Heart right ventricle (tissue), 16 donors: ENCODE data around the gene BAHD1. TPM values are rescaled to one million over a fixed set of nuclear protein-coding genes. Genes with fewer than 3 reads are reported as not detected.

Experiments
- ATAC-seq, 8 donors: fragments of 200-7000 bp; cut with Tn5 transposase; one replicate each; pipeline ENCODE4 v1.9.1; 2020; ENCODE audit warnings: mild to moderate bottlenecking in 8 of 8, moderate library complexity in 8 of 8, moderate number of reproducible peaks in 1 of 8
- DNase-seq, 2 donors: peaks; one replicate each; pipeline ENCODE4 v3.0.0-alpha.2; 2020
- H3K27ac ChIP-seq, 10 donors: fragments of 200-600 bp; sonication (generic) in 2 of 10; one replicate each; pipeline versions ENCODE4 v1.5.0 to v1.8.0; 2020 to 2022; ENCODE audit warnings: mild to moderate bottlenecking in 3 of 10
- H3K27me3 ChIP-seq, 7 donors: fragments of 200-600 bp; one replicate each; pipeline ENCODE4 v1.8.0; 2021 to 2022; ENCODE audit warnings: mild to moderate bottlenecking in 2 of 7
- H3K36me3 ChIP-seq, 9 donors: fragments of 200-600 bp; sonication (generic) in 1 of 9; one replicate each; pipeline versions ENCODE4 v1.5.0 to v1.8.0; 2020 to 2022; ENCODE audit warnings: mild to moderate bottlenecking in 2 of 9
- H3K4me1 ChIP-seq, 9 donors: fragments of 200-600 bp; sonication (generic) in 1 of 9; one replicate each; pipeline versions ENCODE4 v1.5.0 to v1.8.0; 2020 to 2022; ENCODE audit warnings: mild to moderate bottlenecking in 4 of 9
- H3K4me3 ChIP-seq, 10 donors: fragments of 200-600 bp; sonication (generic) in 2 of 10; one replicate each; pipeline versions ENCODE4 v1.5.0 to v1.8.0; 2020 to 2022; ENCODE audit warnings: mild to moderate bottlenecking in 7 of 10, moderate library complexity in 2 of 10
- H3K9me3 ChIP-seq, 11 donors: fragments of 200-600 bp in 10 of 11; sonication (generic) in 2 of 11; one replicate each; pipeline versions ENCODE4 v1.5.0 to v1.8.0; 2013 to 2022; ENCODE audit warnings: mild to moderate bottlenecking in 2 of 11, control low read depth in 1 of 11, moderate library complexity in 1 of 11
- WGBS, 2 donors: extraction: QIAGEN DNeasy Blood & Tissue Kit; methylation state at CpG; one replicate each; pipeline ENCODE4 v1.1.7; 2013; ENCODE audit warnings: inconsistent platforms in 1 of 2; 5-methylcytosine and 5-hydroxymethylcytosine counted together
- intact Hi-C, 10 donors: fragments of 100-400 bp; cut with DNase I; formaldehyde crosslinking; loops; one replicate each; pipeline versions ENCODE4 v1.11.1 to v1.14.2; 2022
- long read RNA-seq, 3 donors: library from polyadenylated mRNA; unstranded; transcript quantifications; one replicate each; pipeline ENCODE4 v2.0.0, GENCODE V29; 2020 to 2021
- polyA plus RNA-seq, 2 donors: library from polyadenylated mRNA; stranded (reverse); fragments of 200-250 nt; gene quantifications; one replicate each; pipeline ENCODE4 v1.2.3, GENCODE V29; 2013
- total RNA-seq, 10 donors: library from RNA; stranded (reverse); fragmentation: NEBNext Ultra II Directional in 3 of 10; extraction: Animal tissue kit (Norgen Biotek cat#: 25700) in 3 of 10; gene quantifications; one replicate each; pipeline versions ENCODE4 v1.2.1 to v1.2.4, GENCODE V29; 2021 to 2023
- TF ChIP-seq, protein P1 (sequence below), 9 donors: fragments of 200-600 bp; sonication (generic) in 2 of 9; IDR thresholded peaks; one replicate each; pipeline versions ENCODE4 v1.5.0 to v1.8.0; 2021 to 2022; ENCODE audit warnings: antibody characterized with exemption in 9 of 9, mild to moderate bottlenecking in 5 of 9, moderate library complexity in 1 of 9
- donor health status: Arrhythmogenic right ventricular cardiomyopathy.
- donor health status: ischemic (EF 13 %, LVEDD 7.1; RV severe dilation, severe dysfunction).
- donor health status: healthy with polysubstance abuse.
- donor health status: DM: no; HTN: yes; CAD: no.
- donor health status: DM: no; HTN: no; CAD: no.
- donor health status: ischemic (EF 25% LVEDD 6.9; RV normal size, moderate dysfunction).
- donor health status: ischemic (EF 25% LVEDD 5.7; RV mildly dilated, moderate dysfunction).
- donor health status: healthy.
- donor health status: DM: yes; HTN: yes; CAD: no.
- donor health status: Ischemic cardiomyopathy.
- donor health status: ischemic (EF 35%, LVEDD 5.7; RV mildly dilated, moderate dysfunction).
- donor health status: nonischemic (EF 11% LVEDD 7.7; RV severe dilation, severe dysfunction).
- donor health status: DM: yes; HTN: yes; CAD: no.
- donor health status: PGD.
- donor health status: ischemic (EF 29% LVEDD 5.4; RV normal size, mild dysfunction).
- donor health status: nonischemic (EF 23%, LVEDD 6.1; RV moderate dilation, normal function).

The BAHD1 gene
- total RNA-seq (10 to 100 TPM; 12.1 to 17.8 (median 16.0) TPM), polyA plus RNA-seq (1 to 10 TPM; 8.9 to 9.7 TPM)
- long read RNA-seq, donor 1, full-length matches to known transcripts, result 6 of 20 reads
- long read RNA-seq, donor 1, partial matches to known transcripts, result 9 of 20 reads
- long read RNA-seq, donor 1, other reads (novel, unspliced or antisense), result 5 of 20 reads
- long read RNA-seq, donor 2, full-length matches to known transcripts, result 5 of 24 reads
- long read RNA-seq, donor 2, partial matches to known transcripts, result 11 of 24 reads
- long read RNA-seq, donor 2, other reads (novel, unspliced or antisense), result 8 of 24 reads
- long read RNA-seq, donor 3, full-length matches to known transcripts, result 8 of 47 reads
- long read RNA-seq, donor 3, partial matches to known transcripts, result 22 of 47 reads
- long read RNA-seq, donor 3, other reads (novel, unspliced or antisense), result 17 of 47 reads

DNA sequence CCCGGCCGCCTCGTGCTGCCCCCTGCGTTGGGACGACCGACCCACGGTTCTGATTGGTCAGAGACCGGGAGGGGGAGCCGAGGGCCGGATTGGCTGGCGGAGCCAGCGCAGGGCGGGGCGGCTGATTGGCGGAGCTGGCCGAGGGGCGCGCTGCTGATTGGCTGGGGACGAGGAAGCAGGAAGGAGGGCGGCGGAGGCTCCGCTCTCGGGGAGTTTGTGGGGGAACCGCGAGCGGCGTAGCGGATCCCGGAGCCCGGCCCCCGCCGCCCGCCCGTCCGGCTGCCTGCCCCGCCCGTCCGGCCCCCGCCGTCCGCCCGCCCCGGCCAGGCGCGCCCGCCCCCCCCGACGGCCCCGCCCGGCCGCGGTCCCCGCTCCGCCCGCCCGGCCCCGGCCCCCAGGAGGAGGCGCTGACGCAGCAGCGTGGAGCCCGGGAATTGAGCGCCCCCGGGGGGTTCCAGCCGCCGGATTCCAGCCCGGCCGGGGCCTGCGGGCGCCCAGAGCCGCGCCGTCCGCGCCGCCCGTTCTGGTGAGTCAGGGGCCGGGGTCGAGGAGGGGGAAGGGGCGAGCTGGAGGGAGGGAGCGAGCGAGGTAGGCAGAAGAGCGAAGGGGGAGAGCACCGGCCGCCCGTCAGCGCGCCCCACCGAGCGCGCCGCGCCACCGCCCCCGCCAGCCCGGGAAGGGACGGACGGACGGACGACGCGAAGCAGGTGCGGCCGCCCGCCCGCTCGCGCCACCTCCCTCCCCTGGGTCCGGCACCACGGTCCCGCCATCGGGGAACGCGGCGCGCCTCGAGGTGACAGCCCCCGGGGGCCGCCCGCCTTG, at the start of gene BAHD1:
BAHD1 (plus strand) TSS at position 211 of the 822 bp plus-strand sequence. CDS start 17,512 bp downstream, outside the sequence.
- DNase-seq (peak; percentile 98 to 99), ATAC-seq (peak; percentile 87 to 96 (median 94))
- Histone ChIP-seq H3K9me3 (no peaks in the 10 kb centered on the region), H3K27me3 (peaks cover 8 to 52% (median 18%) of the 10 kb centered on the region in 7 donors), H3K4me1 (peaks cover 19 to 83% (median 65%) of the 10 kb centered on the region in 9 donors), H3K36me3 (no peaks in the 10 kb centered on the region), H3K4me3 (peak within 1 kb of the TSS; percentile 73 to 99 (median 88)), H3K27ac (peak within 1 kb of the TSS; percentile 61 to 89 (median 82))
- intact Hi-C loops, result loop anchor here in 3 of 10 donors (5.0 to 10.0 kb wide), 2 partner anchors 64 to 66 kb away; no protein-coding TSS in a partner anchor
- 0 to 1% methylated on average over 46 to 119 of the region's 119 CpGs for WGBS, 2 donors
- TF ChIP-seq, protein P1, sequence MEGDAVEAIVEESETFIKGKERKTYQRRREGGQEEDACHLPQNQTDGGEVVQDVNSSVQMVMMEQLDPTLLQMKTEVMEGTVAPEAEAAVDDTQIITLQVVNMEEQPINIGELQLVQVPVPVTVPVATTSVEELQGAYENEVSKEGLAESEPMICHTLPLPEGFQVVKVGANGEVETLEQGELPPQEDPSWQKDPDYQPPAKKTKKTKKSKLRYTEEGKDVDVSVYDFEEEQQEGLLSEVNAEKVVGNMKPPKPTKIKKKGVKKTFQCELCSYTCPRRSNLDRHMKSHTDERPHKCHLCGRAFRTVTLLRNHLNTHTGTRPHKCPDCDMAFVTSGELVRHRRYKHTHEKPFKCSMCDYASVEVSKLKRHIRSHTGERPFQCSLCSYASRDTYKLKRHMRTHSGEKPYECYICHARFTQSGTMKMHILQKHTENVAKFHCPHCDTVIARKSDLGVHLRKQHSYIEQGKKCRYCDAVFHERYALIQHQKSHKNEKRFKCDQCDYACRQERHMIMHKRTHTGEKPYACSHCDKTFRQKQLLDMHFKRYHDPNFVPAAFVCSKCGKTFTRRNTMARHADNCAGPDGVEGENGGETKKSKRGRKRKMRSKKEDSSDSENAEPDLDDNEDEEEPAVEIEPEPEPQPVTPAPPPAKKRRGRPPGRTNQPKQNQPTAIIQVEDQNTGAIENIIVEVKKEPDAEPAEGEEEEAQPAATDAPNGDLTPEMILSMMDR (IDR thresholded peaks at IDR 0.05), result peak in 4 of 9 donors; percentile 22 to 53 (median 40)

DNA sequence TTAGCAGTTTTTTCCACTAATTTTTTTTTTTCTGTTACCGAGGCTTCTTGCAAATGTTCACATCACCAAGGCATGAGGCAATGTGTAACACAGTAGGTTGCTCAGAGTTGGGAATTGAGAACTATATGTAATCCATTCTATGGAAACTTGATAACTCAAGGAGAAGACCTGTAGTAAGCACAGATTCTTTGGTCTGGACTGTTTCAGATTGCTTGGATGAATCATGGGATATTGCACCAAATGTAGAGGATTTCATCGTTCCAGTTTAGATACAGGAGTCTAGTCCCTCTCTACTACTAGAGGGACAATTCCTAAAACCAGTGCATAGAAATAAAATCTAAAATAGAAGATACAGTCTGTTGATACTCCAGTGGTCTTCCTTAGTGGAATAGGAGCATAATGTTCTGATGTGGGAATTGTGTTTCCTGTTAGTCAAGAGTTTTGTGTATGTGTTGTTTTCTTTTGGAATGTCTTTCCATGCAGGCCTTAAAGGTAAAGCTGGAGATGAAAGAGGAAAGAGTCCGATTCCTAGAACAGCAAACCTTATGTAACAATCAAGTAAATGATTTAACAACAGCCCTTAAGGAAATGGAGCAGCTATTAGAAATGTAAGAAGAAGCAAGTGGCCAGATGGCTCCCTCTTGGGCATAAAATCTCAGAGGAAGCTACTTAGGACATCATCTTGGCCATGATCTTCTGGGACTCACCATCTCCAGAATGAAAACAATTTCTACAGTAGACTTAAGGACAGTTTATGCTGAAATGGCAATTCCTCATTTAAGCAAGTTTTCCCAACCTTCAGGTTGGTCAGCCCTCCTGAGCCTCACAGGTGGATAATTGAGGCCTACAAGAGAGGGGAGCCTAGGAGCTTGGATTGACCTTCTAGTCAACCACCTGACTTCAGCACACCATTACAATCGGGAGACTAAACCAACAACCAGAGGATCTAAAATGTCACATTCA, 47.5 kb upstream of the BAHD1 start:
- TF ChIP-seq, protein P1 (IDR thresholded peaks at IDR 0.05), result no peak
- no peaks in the 10 kb centered on the region for H3K27me3 ChIP-seq
- no peak for DNase-seq

DNA sequence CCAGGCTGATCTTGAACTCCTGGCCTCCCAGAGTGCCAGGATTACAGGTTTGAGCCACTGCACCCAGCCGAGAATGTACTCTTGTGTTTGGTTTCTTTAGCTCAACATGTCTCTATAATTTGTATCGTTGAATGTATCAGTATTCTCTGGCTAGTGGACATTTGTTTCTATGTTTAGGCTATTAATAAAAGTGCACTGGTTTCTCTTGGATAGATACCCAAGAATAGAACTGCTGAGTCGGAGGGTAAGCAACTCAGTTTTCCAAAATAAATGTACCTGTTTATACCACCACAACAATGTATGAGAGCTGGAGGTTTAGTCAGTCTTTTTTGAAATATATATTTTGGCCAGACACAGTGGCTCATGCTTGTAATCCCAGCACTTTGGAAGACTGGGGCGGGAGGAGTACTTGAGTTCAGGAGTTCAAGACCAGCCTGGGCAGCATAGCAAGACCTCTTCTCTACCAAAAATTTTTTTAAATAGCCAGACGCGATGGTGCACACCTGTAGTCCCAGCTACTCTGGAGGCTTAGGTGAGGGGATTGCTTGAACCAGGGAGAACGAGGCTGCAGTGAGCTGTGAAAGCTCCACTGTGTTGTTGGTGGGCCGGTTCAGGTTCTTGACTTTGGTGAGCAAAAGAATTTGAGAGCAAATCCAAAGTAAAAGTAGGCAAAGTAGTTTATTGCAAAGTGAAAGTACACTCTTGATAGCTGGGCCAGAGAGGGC, 42.9 kb upstream of the BAHD1 start:
- Histone ChIP-seq H3K4me3 (no peak overlapping the region), H3K27me3 (no peaks in the 10 kb centered on the region), H3K4me1 (peaks cover 0 to 28% (median 0%) of the 10 kb centered on the region in 9 donors), H3K9me3 (no peaks in the 10 kb centered on the region), H3K36me3 (peaks cover 0 to 17% (median 10%) of the 10 kb centered on the region in 9 donors), H3K27ac (peak overlapping the region in 3 of 10 donors; percentile 1 to 50 (median 37))
- ATAC-seq (peak in 3 of 8 donors; percentile 45 to 58 (median 53)), DNase-seq (no peak)
- intact Hi-C loops, result loop anchor here in 1 of 10 donors (10.0 kb wide), 1 partner anchor 183 kb away; no protein-coding TSS in a partner anchor
- 76 to 84% methylated on average over 8 of the region's 8 CpGs for WGBS, 2 donors
- TF ChIP-seq, protein P1 (IDR thresholded peaks at IDR 0.05), result no peak

More for the DNA sequence above, 47.5 kb upstream of the BAHD1 start:
- Histone ChIP-seq H3K4me3 (no peak overlapping the region), H3K27ac (no peak overlapping the region), H3K4me1 (peaks cover 0 to 33% (median 0%) of the 10 kb centered on the region in 9 donors), H3K36me3 (peaks cover 0 to 57% (median 19%) of the 10 kb centered on the region in 9 donors), H3K9me3 (no peaks in the 10 kb centered on the region)
- intact Hi-C loops, result loop anchor here in 1 of 10 donors (10.0 kb wide), 1 partner anchor 178 kb away; no protein-coding TSS in a partner anchor
- ATAC-seq, result no peak
- 96 to 97% methylated on average over 4 of the region's 4 CpGs for WGBS, 2 donors
